ENCODE results near the gene CNKSR3. TPM values are rescaled to one million over a fixed set of nuclear protein-coding genes. Genes with fewer than 3 reads are reported as not detected.

The CNKSR3 gene
- total RNA-seq, 1 experiment from 2014 or later = 5.6 TPM

DNA sequence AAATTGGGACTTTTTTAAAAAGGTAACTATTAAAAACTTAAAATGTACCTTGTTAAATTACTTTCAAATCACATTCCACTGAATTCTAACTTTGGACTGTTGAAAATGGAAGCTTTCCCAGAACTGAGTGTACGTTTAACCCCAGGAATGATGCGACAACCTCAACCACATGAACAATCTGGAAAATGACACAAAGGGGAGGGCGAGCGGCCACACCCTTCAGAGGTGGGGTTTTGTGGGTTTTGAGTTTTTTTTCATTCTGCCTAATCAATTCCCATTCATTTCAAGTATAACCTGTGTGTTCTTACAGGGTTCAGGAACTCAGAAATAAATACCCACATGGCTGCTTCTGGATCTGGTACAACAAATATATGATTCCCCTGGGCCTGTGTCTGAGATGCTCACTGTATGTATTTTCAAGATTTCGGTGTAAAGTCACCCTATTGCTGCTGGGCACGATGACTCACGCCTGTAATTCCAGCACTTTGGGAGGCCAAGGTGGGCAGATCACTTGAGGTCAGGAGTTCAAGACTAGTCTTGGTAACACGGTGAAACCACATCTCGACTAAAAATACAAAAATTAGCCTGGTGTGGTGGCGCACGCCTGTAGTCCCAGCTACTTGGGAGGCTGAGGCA is 21.6 kb downstream of the CNKSR3 start:
- Mint-ChIP-seq H3K4me1 (no peaks in the 10 kb centered on the region), H3K27me3 (ENCODE audit: low read depth) (no peaks in the 10 kb centered on the region), H3K4me3 (no peak overlapping the region), H3K9me3 (no peaks in the 10 kb centered on the region), H3K36me3 (ENCODE audit: insufficient read depth in 1 of 3, low read depth in 3 of 3) (no peaks in the 10 kb centered on the region), H3K27ac (no peak overlapping the region)
- Histone ChIP-seq H2BK5ac (ENCODE audit: insufficient read length, low read length) (no peak overlapping the region), H3K27me3 (ENCODE audit: insufficient read depth, low read length) (no peaks in the 10 kb centered on the region), H3T11ph (ENCODE audit: low read length) (no peak overlapping the region), H3K79me2 (ENCODE audit: insufficient read depth, low read length) (no peaks in the 10 kb centered on the region), H3K56ac (ENCODE audit: insufficient read length, low read depth, low read length) (no peak overlapping the region), H3K23ac (ENCODE audit: insufficient read length, low read depth, low read length) (no peak overlapping the region), H3K4me1 (ENCODE audit: insufficient read depth, low read length) (no peaks in the 10 kb centered on the region; the same call in 1 of the 2 replicates), H2BK120ac (ENCODE audit: low read depth, low read length, poor library complexity, severe bottlenecking) (no peak overlapping the region), H3K27ac (ENCODE audit: insufficient read length, low read depth, low read length) (no peak overlapping the region), H4K8ac (replicated peaks; ENCODE audit: insufficient read length, low read depth, low read length) (no peak overlapping the region), H3K14ac (ENCODE audit: insufficient read depth, low read length) (no peak overlapping the region), H3K23me2 (ENCODE audit: insufficient read length, low read depth, low read length, poor library complexity, severe bottlenecking) (no peaks in the 10 kb centered on the region), H2BK12ac (ENCODE audit: insufficient read length, low read depth, low read length) (no peak overlapping the region), H3K18ac (ENCODE audit: insufficient read length, low read depth, low read length) (no peak overlapping the region), H2BK20ac (ENCODE audit: low read depth, low read length, poor library complexity, severe bottlenecking) (no peak overlapping the region), H2AFZ (ENCODE audit: low read length) (no peak overlapping the region), H4K20me1 (ENCODE audit: control insufficient read depth, insufficient read depth, insufficient read length) (no peaks in the 10 kb centered on the region), H3K9ac (ENCODE audit: extremely low read depth, insufficient read length, low read length) (no peak overlapping the region), H4K5ac (ENCODE audit: insufficient read length, low read depth, low read length) (no peak overlapping the region), H2BK15ac (ENCODE audit: low read depth, low read length) (no peak overlapping the region), H3K4ac (ENCODE audit: low read depth, low read length) (no peak overlapping the region), H3K79me1 (ENCODE audit: insufficient read depth, low read depth, low read length, poor library complexity, severe bottlenecking) (no peaks in the 10 kb centered on the region), H3K9me3 (ENCODE audit: control insufficient read depth, low read depth, low read length) (no peaks in the 10 kb centered on the region), H2AK5ac (ENCODE audit: insufficient read length, low read length) (no peak overlapping the region), H3K4me2 (ENCODE audit: insufficient read depth, insufficient read length, low read length) (no peak overlapping the region), H4K91ac (ENCODE audit: insufficient read length, low read depth, low read length) (no peak overlapping the region)
- DNase-seq = no peak
- no CpG with 5 or more reads among the region's 11 CpGs for WGBS (ENCODE audit: extremely low coverage, insufficient read length, low lambda C conversion rate)
- TF ChIP-seq, protein P1, sequence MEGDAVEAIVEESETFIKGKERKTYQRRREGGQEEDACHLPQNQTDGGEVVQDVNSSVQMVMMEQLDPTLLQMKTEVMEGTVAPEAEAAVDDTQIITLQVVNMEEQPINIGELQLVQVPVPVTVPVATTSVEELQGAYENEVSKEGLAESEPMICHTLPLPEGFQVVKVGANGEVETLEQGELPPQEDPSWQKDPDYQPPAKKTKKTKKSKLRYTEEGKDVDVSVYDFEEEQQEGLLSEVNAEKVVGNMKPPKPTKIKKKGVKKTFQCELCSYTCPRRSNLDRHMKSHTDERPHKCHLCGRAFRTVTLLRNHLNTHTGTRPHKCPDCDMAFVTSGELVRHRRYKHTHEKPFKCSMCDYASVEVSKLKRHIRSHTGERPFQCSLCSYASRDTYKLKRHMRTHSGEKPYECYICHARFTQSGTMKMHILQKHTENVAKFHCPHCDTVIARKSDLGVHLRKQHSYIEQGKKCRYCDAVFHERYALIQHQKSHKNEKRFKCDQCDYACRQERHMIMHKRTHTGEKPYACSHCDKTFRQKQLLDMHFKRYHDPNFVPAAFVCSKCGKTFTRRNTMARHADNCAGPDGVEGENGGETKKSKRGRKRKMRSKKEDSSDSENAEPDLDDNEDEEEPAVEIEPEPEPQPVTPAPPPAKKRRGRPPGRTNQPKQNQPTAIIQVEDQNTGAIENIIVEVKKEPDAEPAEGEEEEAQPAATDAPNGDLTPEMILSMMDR (conservative IDR thresholded peaks at IDR 0.05) = no peak

All from H9 (cell line).